Esophagus muscularis mucosa (tissue), 4 donors: ENCODE measurements around the gene FTO. TPM values are rescaled to one million over a fixed set of nuclear protein-coding genes. Genes with fewer than 3 reads are reported as not detected.
"Not testable (repeated sequence)": the region's sequence is repeated elsewhere in the genome, so short reads cannot be mapped to it uniquely, and the experiment has no call there.

Source experiments
- DNase-seq: peaks from one replicate; pipeline ENCODE4 v3.0.0-alpha.2; 2017; ENCODE audit errors: extremely low spot score
- H3K27ac ChIP-seq, 4 donors: fragments of 200-600 bp; sonication (generic); replicated peaks in 1 of 4; 1 replicate in 3 of 4; 2 replicates in 1 of 4; pipeline ENCODE4 v1.5.1; 2016 to 2019; ENCODE audit warnings: mild to moderate bottlenecking in 1 of 4
- H3K27me3 ChIP-seq, 4 donors: fragments of 200-600 bp; sonication (generic); one replicate each; pipeline versions ENCODE4 v1.5.1 to v1.6.0; 2016 to 2019
- H3K36me3 ChIP-seq, 4 donors: fragments of 200-600 bp; sonication (generic); one replicate each; pipeline ENCODE4 v1.5.1; 2016 to 2019
- H3K4me1 ChIP-seq, 4 donors: fragments of 200-600 bp; sonication (generic); one replicate each; pipeline ENCODE4 v1.5.1; 2016 to 2019
- H3K4me3 ChIP-seq, 4 donors: fragments of 200-600 bp; sonication (generic); 1 replicate in 2 of 4; 2 replicates in 2 of 4; pipeline ENCODE4 v1.5.1; 2016 to 2019; ENCODE audit warnings: mild to moderate bottlenecking in 4 of 4, moderate library complexity in 1 of 4
- H3K9me3 ChIP-seq, 4 donors: fragments of 200-600 bp; sonication (generic); 1 replicate in 3 of 4; 2 replicates in 1 of 4; pipeline ENCODE4 v1.5.1; 2016 to 2019
- CTCF ChIP-seq, 3 experiments: fragments of 200-600 bp in 2 of 3; fragments of 450-650 bp in 1 of 3; sonication (generic) in 2 of 3; IDR thresholded peaks; one replicate each; pipeline ENCODE4 v1.5.1; 2017 to 2019; ENCODE audit warnings: antibody characterized with exemption in 3 of 3, mild to moderate bottlenecking in 2 of 3, moderate library complexity in 1 of 3
- EP300 ChIP-seq: sonication (generic); formaldehyde crosslinking; IDR thresholded peaks from one replicate; pipeline ENCODE4 v1.6.1; 2017; ENCODE audit warnings: antibody characterized with exemption
- POLR2A ChIP-seq: fragments of 450-650 bp; IDR thresholded peaks from one replicate; pipeline ENCODE4 v1.6.1; 2017; ENCODE audit warnings: antibody characterized with exemption, moderate library complexity, mild to moderate bottlenecking, low read depth
- POLR2AphosphoS5 ChIP-seq, 2 donors: sonication (generic); formaldehyde crosslinking; IDR thresholded peaks; one replicate each; pipeline ENCODE4 v1.6.1; 2017; ENCODE audit warnings: antibody characterized with exemption in 2 of 2
- WGBS: methylation state at CpG from one replicate; pipeline ENCODE4 v1.1.5; 2018; 5-methylcytosine and 5-hydroxymethylcytosine counted together
- intact Hi-C: fragments of 100-400 bp; cut with DNase I; formaldehyde crosslinking; loops from one replicate; pipeline ENCODE4 v1.15.1; 2023
- total RNA-seq, 4 donors: library from RNA; depleted of rRNA; stranded (reverse); fragments of >200 nt; gene quantifications; one replicate each; pipeline versions ENCODE4 v1.1.0 to v1.2.1, GENCODE V29; 2016

The FTO gene
- total RNA-seq, 4 donors from 2014 or later, result 101 to 121 (median 112) TPM

GRCh38 chr16:53678756-53679343 lies 25.1 kb upstream of the FTO start:
- no peak for DNase-seq
- H3K9me3 ChIP-seq, result no peaks in the 10 kb centered on the region
- no peak overlapping the region for H3K27ac ChIP-seq
- H3K27me3 ChIP-seq, result no peaks in the 10 kb centered on the region
- no peak overlapping the region for H3K4me3 ChIP-seq
- intact Hi-C loops, result no loop called here
- H3K36me3 ChIP-seq, result peaks cover 0 to 4% (median 0%) of the 10 kb centered on the region in 4 donors
- TF ChIP-seq POLR2A (no peak), POLR2AphosphoS5 (IDR thresholded peaks at IDR 0.05) (no peak), EP300 (no peak), CTCF (IDR thresholded peaks at IDR 0.05) (no peak)
- no peaks in the 10 kb centered on the region for H3K4me1 ChIP-seq

GRCh38 chr16:53680756-53681155 lies 23.2 kb upstream of the FTO start:
- no peak for DNase-seq
- Histone ChIP-seq H3K36me3 (peaks cover 0 to 16% (median 2%) of the 10 kb centered on the region in 4 donors), H3K4me3 (no peak overlapping the region), H3K4me1 (no peaks in the 10 kb centered on the region), H3K9me3 (no peaks in the 10 kb centered on the region), H3K27ac (no peak overlapping the region), H3K27me3 (no peaks in the 10 kb centered on the region)
- TF ChIP-seq POLR2A, result no peak
- no peak for TF ChIP-seq CTCF (IDR thresholded peaks at IDR 0.05)
- no peak for TF ChIP-seq EP300
- no peak for TF ChIP-seq POLR2AphosphoS5 (IDR thresholded peaks at IDR 0.05)
- 97% methylated on average over 2 of the region's 2 CpGs for WGBS
- intact Hi-C loops, result no loop called here

GRCh38 chr16:53681354-53681753 lies 22.6 kb upstream of the FTO start:
- H3K4me3 ChIP-seq, result no peak overlapping the region
- intact Hi-C loops, result no loop called here
- H3K27me3 ChIP-seq, result no peaks in the 10 kb centered on the region
- no peaks in the 10 kb centered on the region for H3K4me1 ChIP-seq
- WGBS, result 93% methylated on average over 2 of the region's 2 CpGs
- peaks cover 0 to 17% (median 2%) of the 10 kb centered on the region in 4 donors for H3K36me3 ChIP-seq
- no peaks in the 10 kb centered on the region for H3K9me3 ChIP-seq
- no peak overlapping the region for H3K27ac ChIP-seq
- DNase-seq, result no peak
- TF ChIP-seq POLR2A, result no peak
- TF ChIP-seq EP300, result no peak
- TF ChIP-seq CTCF (IDR thresholded peaks at IDR 0.05), result no peak
- TF ChIP-seq POLR2AphosphoS5 (IDR thresholded peaks at IDR 0.05), result no peak

- H3K9me3 ChIP-seq, H3K4me3 ChIP-seq, H3K4me1 ChIP-seq, DNase-seq, H3K27ac ChIP-seq, H3K27me3 ChIP-seq, intact Hi-C loops: not testable (repeated sequence)
- H3K36me3 ChIP-seq, result peaks cover 0 to 20% (median 2%) of the 10 kb centered on the region in 4 donors
- 97% methylated on average over 3 of the region's 3 CpGs for WGBS
Measured at GRCh38 chr16:53685334-53685733, 18.6 kb upstream of the FTO start.

GRCh38 chr16:53686710-53687109 lies 17.2 kb upstream of the FTO start:
- no peaks in the 10 kb centered on the region for H3K27me3 ChIP-seq
- no peak overlapping the region for H3K27ac ChIP-seq
- H3K36me3 ChIP-seq, result peaks cover 0 to 20% (median 2%) of the 10 kb centered on the region in 4 donors
- TF ChIP-seq POLR2AphosphoS5 (IDR thresholded peaks at IDR 0.05) (no peak), POLR2A (no peak), CTCF (IDR thresholded peaks at IDR 0.05) (no peak)
- no peak overlapping the region for H3K4me3 ChIP-seq
- WGBS, result 81% methylated on average over 3 of the region's 3 CpGs
- intact Hi-C loops, result no loop called here
- no peaks in the 10 kb centered on the region for H3K9me3 ChIP-seq
- no peaks in the 10 kb centered on the region for H3K4me1 ChIP-seq
- no peak for DNase-seq
